ENCODE measurements around the gene PRDM16. TPM values are rescaled to one million over a fixed set of nuclear protein-coding genes. Genes with fewer than 3 reads are reported as not detected.

The PRDM16 gene
- total RNA-seq, 1 experiment from 2014 or later = not detected

GRCh38 chr1:3060127-3060526 is 8.9 kb upstream of the PRDM16 start:
- CTCF ChIA-PET = no interaction called here
- H3K27ac Mint-ChIP-seq (ENCODE audit: low read depth, unreplicated experiment) = no peak overlapping the region
- H3K9me3 Mint-ChIP-seq (ENCODE audit: unreplicated experiment) = peaks cover 21% of the 10 kb centered on the region
- H3K4me1 Mint-ChIP-seq (ENCODE audit: insufficient read depth, unreplicated experiment) = no peaks in the 10 kb centered on the region
- intact Hi-C loops (cut with micrococcal nuclease) = no loop called here
- TF ChIP-seq CTCF (IDR thresholded peaks at IDR 0.05; ENCODE audit: unreplicated experiment) = no peak
- no peaks in the 10 kb centered on the region for H3K36me3 Mint-ChIP-seq (ENCODE audit: insufficient read depth, unreplicated experiment)
- no TSS peak for BruUV-seq (replicated peaks)
- H3K27me3 Mint-ChIP-seq (ENCODE audit: insufficient read depth, unreplicated experiment) = no peaks in the 10 kb centered on the region
- H3K4me3 Mint-ChIP-seq (ENCODE audit: unreplicated experiment) = no peak overlapping the region
- DNase-seq (ENCODE audit: unreplicated experiment) = no peak
- POLR2A ChIA-PET = no interaction called here

GRCh38 chr1:3060601-3061551 is 8.1 kb upstream of the PRDM16 start:
- no peak for TF ChIP-seq CTCF (IDR thresholded peaks at IDR 0.05; ENCODE audit: unreplicated experiment)
- Mint-ChIP-seq H3K4me1 (ENCODE audit: insufficient read depth, unreplicated experiment) (no peaks in the 10 kb centered on the region), H3K27ac (ENCODE audit: low read depth, unreplicated experiment) (no peak overlapping the region), H3K36me3 (ENCODE audit: insufficient read depth, unreplicated experiment) (no peaks in the 10 kb centered on the region), H3K27me3 (ENCODE audit: insufficient read depth, unreplicated experiment) (no peaks in the 10 kb centered on the region), H3K4me3 (ENCODE audit: unreplicated experiment) (no peak overlapping the region), H3K9me3 (ENCODE audit: unreplicated experiment) (peaks cover 23% of the 10 kb centered on the region)
- intact Hi-C loops (cut with micrococcal nuclease) = no loop called here
- POLR2A ChIA-PET = no interaction called here
- DNase-seq (ENCODE audit: unreplicated experiment) = no peak
- CTCF ChIA-PET = no interaction called here
- no TSS peak for BruUV-seq (replicated peaks)

DNA sequence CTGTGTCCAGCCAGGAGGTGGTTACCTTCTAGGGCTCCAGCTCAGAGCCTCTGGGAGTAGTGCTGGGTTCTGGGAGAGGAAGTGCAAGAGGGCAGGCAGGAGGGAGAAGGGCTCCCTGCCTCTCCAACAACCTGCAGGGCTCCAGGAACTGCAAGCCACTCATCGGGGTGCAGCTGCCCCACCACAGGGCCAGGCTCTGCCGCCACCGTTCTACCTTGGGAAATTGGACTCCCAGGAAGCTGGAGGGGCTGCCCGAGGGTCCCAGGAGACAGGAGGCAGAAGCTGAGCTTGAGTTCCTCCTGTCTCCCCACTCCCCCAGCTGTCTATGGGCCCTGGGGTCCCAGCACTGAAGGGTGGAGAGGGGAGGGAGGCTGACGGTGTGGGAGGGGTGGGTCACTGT is 7.4 kb upstream of the PRDM16 start:
- no peak overlapping the region for H3K4me3 Mint-ChIP-seq (ENCODE audit: unreplicated experiment)
- H3K9me3 Mint-ChIP-seq (ENCODE audit: unreplicated experiment) = peaks cover 23% of the 10 kb centered on the region
- BruUV-seq (replicated peaks) = no TSS peak
- H3K27me3 Mint-ChIP-seq (ENCODE audit: insufficient read depth, unreplicated experiment) = no peaks in the 10 kb centered on the region
- TF ChIP-seq CTCF (IDR thresholded peaks at IDR 0.05; ENCODE audit: unreplicated experiment) = no peak
- no peaks in the 10 kb centered on the region for H3K36me3 Mint-ChIP-seq (ENCODE audit: insufficient read depth, unreplicated experiment)
- H3K27ac Mint-ChIP-seq (ENCODE audit: low read depth, unreplicated experiment) = no peak overlapping the region
- no peaks in the 10 kb centered on the region for H3K4me1 Mint-ChIP-seq (ENCODE audit: insufficient read depth, unreplicated experiment)
- POLR2A ChIA-PET = no interaction called here
- no peak for DNase-seq (ENCODE audit: unreplicated experiment)
- intact Hi-C loops (cut with micrococcal nuclease) = no loop called here
- CTCF ChIA-PET = no interaction called here

DNA sequence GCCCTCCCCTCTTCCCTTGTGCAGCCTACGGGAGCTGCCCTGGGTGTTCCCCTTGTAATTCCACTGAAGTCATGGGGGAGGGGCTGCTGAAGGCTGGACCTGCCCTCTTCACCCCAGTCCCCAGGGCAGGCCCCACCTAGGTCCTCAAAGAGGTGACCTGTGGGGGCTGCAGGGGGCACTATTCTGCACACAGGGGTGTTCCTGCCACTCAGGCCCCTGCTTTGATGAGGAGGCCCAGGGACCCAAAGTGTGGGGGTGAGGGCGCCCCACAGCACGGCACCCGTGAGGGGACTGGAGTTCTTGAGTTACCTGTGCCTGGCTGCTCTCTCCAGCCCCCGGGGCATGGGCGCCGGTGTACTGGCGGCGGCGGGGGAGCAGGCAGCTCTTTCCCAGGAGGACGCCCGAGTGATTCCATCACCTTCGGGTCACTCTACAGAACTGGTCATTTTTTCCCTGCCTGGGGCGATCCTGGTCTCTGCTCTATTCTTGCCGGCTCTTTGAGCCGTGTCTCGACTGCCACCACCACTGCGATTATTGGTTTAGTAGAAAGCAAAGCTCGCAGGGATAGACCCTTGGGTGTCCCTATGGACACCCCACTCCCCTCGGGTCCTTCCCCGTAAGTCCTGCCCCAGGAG is 6.9 kb upstream of the PRDM16 start:
- TF ChIP-seq CTCF (IDR thresholded peaks at IDR 0.05; ENCODE audit: unreplicated experiment) = no peak
- DNase-seq (ENCODE audit: unreplicated experiment) = no peak
- POLR2A ChIA-PET = no interaction called here
- Mint-ChIP-seq H3K27me3 (ENCODE audit: insufficient read depth, unreplicated experiment) (no peaks in the 10 kb centered on the region), H3K4me3 (ENCODE audit: unreplicated experiment) (no peak overlapping the region), H3K27ac (ENCODE audit: low read depth, unreplicated experiment) (no peak overlapping the region), H3K9me3 (ENCODE audit: unreplicated experiment) (peaks cover 23% of the 10 kb centered on the region), H3K4me1 (ENCODE audit: insufficient read depth, unreplicated experiment) (no peaks in the 10 kb centered on the region), H3K36me3 (ENCODE audit: insufficient read depth, unreplicated experiment) (no peaks in the 10 kb centered on the region)
- BruUV-seq (replicated peaks) = no TSS peak
- CTCF ChIA-PET = no interaction called here
- intact Hi-C loops (cut with micrococcal nuclease) = no loop called here

All from MCF 10A (cell line).